A673 (cell line): Measurements from ENCODE around the gene CHRNB1.

Source experiments
- EZH2 ChIP-seq: fragments of 200-600 bp; sonication (generic); IDR thresholded peaks from 2 replicates; pipeline ENCODE4 v1.6.1; 2017; ENCODE audit warnings: borderline replicate concordance, low read depth, mild to moderate bottlenecking, mixed read lengths, antibody characterized with exemption, low read length; ENCODE audit not compliant: poor library complexity, severe bottlenecking
- TF ChIP-seq, protein P1 (sequence below): fragments of 300-800, 200-600 bp; sonication (generic); conservative IDR thresholded peaks from 2 replicates; pipeline ENCODE4 v1.5.1; 2017; ENCODE audit warnings: low read depth, mild to moderate bottlenecking, antibody characterized with exemption, low read length, moderate library complexity, mixed read lengths

DNA sequence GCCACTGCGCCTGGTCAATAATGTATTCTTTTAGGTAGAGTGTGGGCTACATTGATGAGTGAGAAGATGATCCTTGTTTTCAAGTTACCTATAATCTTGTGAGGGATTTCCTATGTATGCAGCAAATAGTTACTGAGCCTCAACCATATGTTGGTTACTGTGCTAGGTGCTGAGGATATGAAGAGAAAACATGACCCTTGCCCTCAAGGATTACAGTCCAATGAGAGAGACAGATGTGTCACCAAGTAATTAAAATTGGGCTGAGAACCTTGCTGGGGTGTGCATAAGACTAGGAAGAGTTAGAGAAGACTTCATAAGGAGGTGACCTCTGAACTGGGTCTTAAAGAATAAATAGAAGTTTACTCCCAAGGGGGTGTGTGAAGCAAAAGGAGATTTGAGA is 46.7 kb downstream of the CHRNB1 start:
- TF ChIP-seq, protein P1, sequence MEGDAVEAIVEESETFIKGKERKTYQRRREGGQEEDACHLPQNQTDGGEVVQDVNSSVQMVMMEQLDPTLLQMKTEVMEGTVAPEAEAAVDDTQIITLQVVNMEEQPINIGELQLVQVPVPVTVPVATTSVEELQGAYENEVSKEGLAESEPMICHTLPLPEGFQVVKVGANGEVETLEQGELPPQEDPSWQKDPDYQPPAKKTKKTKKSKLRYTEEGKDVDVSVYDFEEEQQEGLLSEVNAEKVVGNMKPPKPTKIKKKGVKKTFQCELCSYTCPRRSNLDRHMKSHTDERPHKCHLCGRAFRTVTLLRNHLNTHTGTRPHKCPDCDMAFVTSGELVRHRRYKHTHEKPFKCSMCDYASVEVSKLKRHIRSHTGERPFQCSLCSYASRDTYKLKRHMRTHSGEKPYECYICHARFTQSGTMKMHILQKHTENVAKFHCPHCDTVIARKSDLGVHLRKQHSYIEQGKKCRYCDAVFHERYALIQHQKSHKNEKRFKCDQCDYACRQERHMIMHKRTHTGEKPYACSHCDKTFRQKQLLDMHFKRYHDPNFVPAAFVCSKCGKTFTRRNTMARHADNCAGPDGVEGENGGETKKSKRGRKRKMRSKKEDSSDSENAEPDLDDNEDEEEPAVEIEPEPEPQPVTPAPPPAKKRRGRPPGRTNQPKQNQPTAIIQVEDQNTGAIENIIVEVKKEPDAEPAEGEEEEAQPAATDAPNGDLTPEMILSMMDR = no peak
- TF ChIP-seq EZH2 = no peak
